Ishikawa (cell line): ENCODE results near the gene MAP7D2.

ENCODE experiments used
- CEBPB ChIP-seq: IDR thresholded peaks from 2 replicates; pipeline ENCODE4 v1.6.1; 2012
- CREB1 ChIP-seq: IDR thresholded peaks from 2 replicates; pipeline ENCODE4 v1.6.1; 2012; ENCODE audit warnings: low read depth
- EGR1 ChIP-seq: IDR thresholded peaks from 2 replicates; pipeline ENCODE4 v1.6.1; 2012
- EP300 ChIP-seq: IDR thresholded peaks from 2 replicates; pipeline ENCODE4 v1.6.1; 2012; ENCODE audit warnings: borderline replicate concordance
- FOXM1 ChIP-seq: IDR thresholded peaks from 2 replicates; pipeline ENCODE4 v1.6.1; 2012; ENCODE audit warnings: low read depth, borderline replicate concordance
- NFIC ChIP-seq: IDR thresholded peaks from 2 replicates; pipeline ENCODE4 v1.6.1; 2012
- RAD21 ChIP-seq: IDR thresholded peaks from 2 replicates; pipeline ENCODE4 v1.6.1; 2012; ENCODE audit warnings: low read depth
- TAF1 ChIP-seq: IDR thresholded peaks from 2 replicates; pipeline ENCODE4 v1.6.1; 2012; ENCODE audit warnings: low read depth, mild to moderate bottlenecking
- TCF12 ChIP-seq: IDR thresholded peaks from 2 replicates; pipeline ENCODE4 v1.6.1; 2012; ENCODE audit warnings: low read depth
- TEAD4 ChIP-seq: IDR thresholded peaks from 2 replicates; pipeline ENCODE4 v1.6.1; 2012
- YY1 ChIP-seq: IDR thresholded peaks from 2 replicates; pipeline ENCODE4 v1.6.1; 2012; ENCODE audit warnings: low read depth
- ZBTB7A ChIP-seq: IDR thresholded peaks from 2 replicates; pipeline ENCODE4 v1.6.1; 2012; ENCODE audit warnings: low read depth
- TF ChIP-seq, protein P1 (sequence below): IDR thresholded peaks from 2 replicates; pipeline ENCODE4 v1.6.1; 2012; ENCODE audit warnings: low read depth, mild to moderate bottlenecking
- TF ChIP-seq, protein P2 (sequence below): IDR thresholded peaks from 2 replicates; pipeline ENCODE4 v1.6.1; 2012
- TF ChIP-seq, protein P3 (sequence below): IDR thresholded peaks from 2 replicates; pipeline ENCODE4 v1.6.1; 2012

Gene MAP7D2

DNA sequence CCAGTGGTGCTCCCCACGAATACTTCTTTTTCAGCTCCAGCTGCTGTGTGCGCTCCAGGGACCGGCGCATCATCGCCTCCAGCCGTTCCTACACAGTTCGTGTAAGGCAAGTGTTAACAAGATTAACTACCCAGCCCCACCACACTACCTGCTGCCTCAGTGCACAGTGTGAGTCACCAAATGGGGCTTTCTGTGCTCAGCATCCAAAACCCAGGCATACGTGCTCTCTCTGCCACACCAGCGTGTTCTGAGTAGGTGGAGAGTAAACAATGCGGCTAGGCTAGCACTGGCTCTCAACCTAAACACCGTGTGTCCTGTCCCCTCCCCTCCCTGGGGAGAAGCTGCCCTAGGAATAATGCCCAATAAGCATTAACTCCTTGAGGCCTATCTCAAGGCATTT is 60.0 kb downstream of the MAP7D2 start:
- TF ChIP-seq CEBPB, result no peak
- TF ChIP-seq YY1, result no peak
- TF ChIP-seq, protein P1, sequence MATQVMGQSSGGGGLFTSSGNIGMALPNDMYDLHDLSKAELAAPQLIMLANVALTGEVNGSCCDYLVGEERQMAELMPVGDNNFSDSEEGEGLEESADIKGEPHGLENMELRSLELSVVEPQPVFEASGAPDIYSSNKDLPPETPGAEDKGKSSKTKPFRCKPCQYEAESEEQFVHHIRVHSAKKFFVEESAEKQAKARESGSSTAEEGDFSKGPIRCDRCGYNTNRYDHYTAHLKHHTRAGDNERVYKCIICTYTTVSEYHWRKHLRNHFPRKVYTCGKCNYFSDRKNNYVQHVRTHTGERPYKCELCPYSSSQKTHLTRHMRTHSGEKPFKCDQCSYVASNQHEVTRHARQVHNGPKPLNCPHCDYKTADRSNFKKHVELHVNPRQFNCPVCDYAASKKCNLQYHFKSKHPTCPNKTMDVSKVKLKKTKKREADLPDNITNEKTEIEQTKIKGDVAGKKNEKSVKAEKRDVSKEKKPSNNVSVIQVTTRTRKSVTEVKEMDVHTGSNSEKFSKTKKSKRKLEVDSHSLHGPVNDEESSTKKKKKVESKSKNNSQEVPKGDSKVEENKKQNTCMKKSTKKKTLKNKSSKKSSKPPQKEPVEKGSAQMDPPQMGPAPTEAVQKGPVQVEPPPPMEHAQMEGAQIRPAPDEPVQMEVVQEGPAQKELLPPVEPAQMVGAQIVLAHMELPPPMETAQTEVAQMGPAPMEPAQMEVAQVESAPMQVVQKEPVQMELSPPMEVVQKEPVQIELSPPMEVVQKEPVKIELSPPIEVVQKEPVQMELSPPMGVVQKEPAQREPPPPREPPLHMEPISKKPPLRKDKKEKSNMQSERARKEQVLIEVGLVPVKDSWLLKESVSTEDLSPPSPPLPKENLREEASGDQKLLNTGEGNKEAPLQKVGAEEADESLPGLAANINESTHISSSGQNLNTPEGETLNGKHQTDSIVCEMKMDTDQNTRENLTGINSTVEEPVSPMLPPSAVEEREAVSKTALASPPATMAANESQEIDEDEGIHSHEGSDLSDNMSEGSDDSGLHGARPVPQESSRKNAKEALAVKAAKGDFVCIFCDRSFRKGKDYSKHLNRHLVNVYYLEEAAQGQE, result no peak
- no peak for TF ChIP-seq CREB1
- TF ChIP-seq NFIC, result no peak
- TF ChIP-seq, protein P2, sequence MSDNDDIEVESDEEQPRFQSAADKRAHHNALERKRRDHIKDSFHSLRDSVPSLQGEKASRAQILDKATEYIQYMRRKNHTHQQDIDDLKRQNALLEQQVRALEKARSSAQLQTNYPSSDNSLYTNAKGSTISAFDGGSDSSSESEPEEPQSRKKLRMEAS, result no peak
- TF ChIP-seq RAD21, result no peak
- no peak for TF ChIP-seq TAF1
- no peak for TF ChIP-seq ZBTB7A
- no peak for TF ChIP-seq TEAD4
- TF ChIP-seq TCF12, result no peak
- no peak for TF ChIP-seq EP300

DNA sequence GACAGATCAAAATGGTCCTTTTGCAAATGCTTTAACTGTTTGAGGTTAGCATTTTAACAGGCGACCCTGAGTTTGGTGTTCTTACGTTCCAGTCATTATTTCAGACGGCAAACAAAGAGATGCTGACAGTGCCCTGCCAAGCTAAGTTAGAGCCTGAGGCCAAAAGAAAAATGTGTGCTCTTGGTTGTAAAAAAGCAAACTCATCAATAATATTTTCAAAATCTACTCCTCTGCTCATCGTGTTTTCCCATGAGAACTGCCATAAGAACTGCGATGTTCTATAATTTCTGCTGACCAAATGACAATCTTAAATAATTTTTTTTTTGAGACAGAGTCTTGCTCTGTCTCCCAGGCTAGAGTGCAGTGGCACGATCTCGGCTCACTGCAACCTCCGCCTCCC is 63.2 kb downstream of the MAP7D2 start:
- no peak for TF ChIP-seq CEBPB
- TF ChIP-seq ZBTB7A, result no peak
- no peak for TF ChIP-seq FOXM1
- no peak for TF ChIP-seq YY1
- no peak for TF ChIP-seq NFIC
- TF ChIP-seq, protein P3, sequence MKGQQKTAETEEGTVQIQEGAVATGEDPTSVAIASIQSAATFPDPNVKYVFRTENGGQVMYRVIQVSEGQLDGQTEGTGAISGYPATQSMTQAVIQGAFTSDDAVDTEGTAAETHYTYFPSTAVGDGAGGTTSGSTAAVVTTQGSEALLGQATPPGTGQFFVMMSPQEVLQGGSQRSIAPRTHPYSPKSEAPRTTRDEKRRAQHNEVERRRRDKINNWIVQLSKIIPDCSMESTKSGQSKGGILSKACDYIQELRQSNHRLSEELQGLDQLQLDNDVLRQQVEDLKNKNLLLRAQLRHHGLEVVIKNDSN, result no peak

DNA sequence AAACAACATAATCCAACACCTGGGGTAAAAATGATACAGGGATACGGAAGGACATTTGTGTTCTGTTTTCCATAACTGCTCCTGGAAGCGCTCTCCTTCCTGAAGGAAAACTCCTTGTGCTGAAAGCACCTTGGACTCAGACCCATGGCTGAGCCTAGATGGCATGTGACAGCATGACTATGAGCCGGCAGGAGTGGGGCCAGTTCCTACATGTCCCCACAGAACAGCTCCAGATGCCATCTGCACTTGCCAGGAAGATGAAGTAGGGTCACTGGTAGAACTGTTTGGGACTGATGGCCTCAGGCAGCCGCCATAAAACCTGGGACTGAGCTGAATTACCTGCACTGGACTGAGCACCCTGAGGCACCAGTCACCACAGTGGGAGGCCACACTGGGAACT is 69.8 kb downstream of the MAP7D2 start:
- no peak for TF ChIP-seq FOXM1
- TF ChIP-seq NFIC, result no peak
- TF ChIP-seq YY1, result no peak
- TF ChIP-seq, protein P3, result no peak
- TF ChIP-seq TAF1, result no peak
- no peak for TF ChIP-seq TEAD4
- TF ChIP-seq CREB1, result no peak
- no peak for TF ChIP-seq EGR1
- TF ChIP-seq, protein P1, result no peak
- TF ChIP-seq ZBTB7A, result no peak
- TF ChIP-seq TCF12, result no peak
- TF ChIP-seq EP300, result no peak
- no peak for TF ChIP-seq CEBPB
- TF ChIP-seq, protein P2, result no peak
- TF ChIP-seq RAD21, result no peak

DNA sequence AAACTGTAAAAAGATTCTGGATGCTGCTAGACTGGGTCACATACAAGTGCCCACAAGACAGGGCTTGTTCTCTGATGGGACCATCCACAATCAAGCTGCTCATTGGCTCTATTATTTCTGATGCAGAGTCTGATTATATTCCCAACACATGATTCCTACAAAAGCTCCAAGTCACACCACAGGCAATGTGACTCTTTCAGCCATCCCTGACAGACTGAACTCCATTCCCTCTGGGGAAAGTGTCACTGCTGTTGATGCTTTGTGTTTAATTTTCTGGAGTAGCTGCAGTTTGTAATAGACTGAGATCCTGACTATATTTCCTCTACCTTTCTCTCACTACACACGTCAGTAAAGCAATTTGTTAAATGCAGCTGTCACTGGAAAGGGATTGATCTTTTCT is 70.5 kb downstream of the MAP7D2 start:
- TF ChIP-seq TAF1 (no peak), EGR1 (no peak), CREB1 (no peak), TEAD4 (no peak)
- TF ChIP-seq, protein P2, result no peak

DNA sequence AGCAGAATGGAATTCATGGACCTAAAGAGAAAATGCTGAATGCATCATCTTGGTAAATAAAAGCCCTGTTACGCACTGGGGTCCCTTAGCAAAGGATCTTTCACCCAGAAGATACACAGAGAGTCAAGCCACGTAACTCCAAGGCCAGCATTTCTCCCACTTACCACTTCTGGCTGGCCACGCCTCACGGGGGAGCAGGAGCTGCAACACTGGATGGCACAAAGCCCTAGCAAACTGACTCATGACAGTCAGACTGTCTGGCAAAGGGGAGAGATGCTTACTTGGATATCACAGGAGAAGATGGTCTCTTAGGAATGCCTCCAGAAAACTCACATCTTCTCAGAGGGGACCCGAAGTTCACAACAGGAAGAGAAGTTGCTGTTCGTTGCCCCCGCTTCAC is 74.5 kb downstream of the MAP7D2 start:
- TF ChIP-seq, protein P3, result no peak
- TF ChIP-seq EGR1 (no peak), TAF1 (no peak), RAD21 (no peak), YY1 (no peak), CREB1 (no peak), TCF12 (no peak)

DNA sequence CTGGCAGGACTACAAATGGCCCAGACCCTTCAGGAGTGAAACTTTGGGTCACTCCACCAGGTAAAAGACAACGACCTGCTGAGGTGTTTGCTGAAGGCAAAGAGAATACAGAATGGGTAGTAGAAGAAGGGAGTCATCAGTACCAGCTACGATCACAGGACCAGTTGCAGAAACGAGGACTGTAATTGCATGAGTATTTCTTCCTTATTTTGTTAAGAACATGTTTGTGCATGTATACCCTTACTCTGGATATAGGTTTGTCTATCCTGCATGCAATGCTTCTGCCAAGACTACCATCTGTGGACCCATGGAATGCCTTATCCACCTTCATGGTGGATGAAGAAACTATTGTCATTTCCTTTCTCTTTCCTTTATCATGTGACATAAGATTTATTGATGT is 77.7 kb downstream of the MAP7D2 start:
- TF ChIP-seq, protein P3, result no peak
- TF ChIP-seq TCF12 (no peak), EGR1 (no peak), FOXM1 (no peak), CREB1 (no peak), YY1 (no peak), NFIC (no peak), RAD21 (no peak), CEBPB (no peak), EP300 (no peak)
- TF ChIP-seq, protein P2, result no peak
